ENCODE data around the gene TBC1D1. TPM values are rescaled to one million over a fixed set of nuclear protein-coding genes. Genes with fewer than 3 reads are reported as not detected.

Gene TBC1D1
- total and polyA plus RNA-seq, 2 experiments from 2014 or later: 100.0 to 214 TPM

GRCh38 chr4:38011511-38012162 is 120.8 kb downstream of the TBC1D1 start:
- peaks cover 8% of the 10 kb centered on the region for H3K4me1 ChIP-seq (ENCODE audit: low read depth)
- H3K27ac ChIP-seq: no peak overlapping the region
- no peak for DNase-seq (ENCODE audit: low read depth in 1 of 2, low spot score in 1 of 2)
- no peaks in the 10 kb centered on the region for H3K9me3 ChIP-seq (ENCODE audit: low read depth)
- no peaks in the 10 kb centered on the region for H3K36me3 ChIP-seq
- no peaks in the 10 kb centered on the region for H3K27me3 ChIP-seq
- TF ChIP-seq, protein P1, sequence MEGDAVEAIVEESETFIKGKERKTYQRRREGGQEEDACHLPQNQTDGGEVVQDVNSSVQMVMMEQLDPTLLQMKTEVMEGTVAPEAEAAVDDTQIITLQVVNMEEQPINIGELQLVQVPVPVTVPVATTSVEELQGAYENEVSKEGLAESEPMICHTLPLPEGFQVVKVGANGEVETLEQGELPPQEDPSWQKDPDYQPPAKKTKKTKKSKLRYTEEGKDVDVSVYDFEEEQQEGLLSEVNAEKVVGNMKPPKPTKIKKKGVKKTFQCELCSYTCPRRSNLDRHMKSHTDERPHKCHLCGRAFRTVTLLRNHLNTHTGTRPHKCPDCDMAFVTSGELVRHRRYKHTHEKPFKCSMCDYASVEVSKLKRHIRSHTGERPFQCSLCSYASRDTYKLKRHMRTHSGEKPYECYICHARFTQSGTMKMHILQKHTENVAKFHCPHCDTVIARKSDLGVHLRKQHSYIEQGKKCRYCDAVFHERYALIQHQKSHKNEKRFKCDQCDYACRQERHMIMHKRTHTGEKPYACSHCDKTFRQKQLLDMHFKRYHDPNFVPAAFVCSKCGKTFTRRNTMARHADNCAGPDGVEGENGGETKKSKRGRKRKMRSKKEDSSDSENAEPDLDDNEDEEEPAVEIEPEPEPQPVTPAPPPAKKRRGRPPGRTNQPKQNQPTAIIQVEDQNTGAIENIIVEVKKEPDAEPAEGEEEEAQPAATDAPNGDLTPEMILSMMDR (IDR thresholded peaks at IDR 0.05; ENCODE audit: low read depth, low read length): no peak
- no peak overlapping the region for H3K4me3 ChIP-seq

DNA sequence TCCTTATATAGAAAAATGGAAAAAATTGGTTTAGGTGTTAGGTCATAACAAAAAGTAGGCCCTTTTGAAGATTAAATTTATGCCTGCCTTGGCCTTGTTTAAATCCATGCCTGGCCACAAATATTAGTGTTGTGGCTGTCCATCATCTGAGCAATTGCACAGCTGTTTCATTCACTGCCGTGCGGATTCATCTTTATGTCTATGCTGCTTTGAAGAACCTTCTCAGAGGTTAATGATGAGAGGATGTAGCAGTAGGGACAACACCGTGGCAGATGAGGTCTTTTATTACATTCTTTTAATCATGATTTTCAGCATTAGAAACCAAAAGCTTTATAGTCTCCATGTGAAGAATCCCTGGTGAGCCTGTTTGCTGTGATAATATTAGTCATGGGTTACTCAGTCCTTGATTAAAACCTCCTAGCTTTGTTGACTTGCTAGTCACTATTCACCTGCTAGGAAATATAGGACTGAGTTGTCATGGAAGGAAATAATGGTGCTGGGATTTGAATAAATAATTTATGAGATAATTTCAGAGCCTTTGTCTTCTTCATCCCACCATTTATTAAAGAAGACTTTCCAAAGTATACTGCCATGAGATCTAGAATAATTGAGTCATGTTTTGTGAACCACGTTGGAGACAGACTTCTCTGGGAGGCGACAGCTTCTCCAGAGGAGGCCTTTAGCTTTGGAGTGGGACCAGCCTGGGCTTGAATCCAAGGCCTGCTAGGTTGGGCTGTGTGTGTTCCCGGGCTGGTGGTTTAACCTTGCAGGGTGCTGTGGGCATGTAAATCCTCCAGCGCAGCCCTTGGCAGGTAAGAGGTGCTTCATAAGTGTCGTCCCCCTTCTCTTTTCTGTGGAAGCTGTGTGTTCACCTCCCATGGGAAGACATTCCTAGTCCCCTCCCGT is 122.8 kb downstream of the TBC1D1 start:
- Histone ChIP-seq H3K4me3 (no peak overlapping the region), H3K27me3 (no peaks in the 10 kb centered on the region), H3K27ac (no peak overlapping the region), H3K9me3 (ENCODE audit: low read depth) (no peaks in the 10 kb centered on the region), H3K4me1 (ENCODE audit: low read depth) (no peaks in the 10 kb centered on the region), H3K36me3 (no peaks in the 10 kb centered on the region)
- TF ChIP-seq, protein P1 (IDR thresholded peaks at IDR 0.05; ENCODE audit: low read depth, low read length): no peak
- peak in 1 of 2 donors; percentile 47 for DNase-seq (ENCODE audit: low read depth in 1 of 2, low spot score in 1 of 2)

DNA sequence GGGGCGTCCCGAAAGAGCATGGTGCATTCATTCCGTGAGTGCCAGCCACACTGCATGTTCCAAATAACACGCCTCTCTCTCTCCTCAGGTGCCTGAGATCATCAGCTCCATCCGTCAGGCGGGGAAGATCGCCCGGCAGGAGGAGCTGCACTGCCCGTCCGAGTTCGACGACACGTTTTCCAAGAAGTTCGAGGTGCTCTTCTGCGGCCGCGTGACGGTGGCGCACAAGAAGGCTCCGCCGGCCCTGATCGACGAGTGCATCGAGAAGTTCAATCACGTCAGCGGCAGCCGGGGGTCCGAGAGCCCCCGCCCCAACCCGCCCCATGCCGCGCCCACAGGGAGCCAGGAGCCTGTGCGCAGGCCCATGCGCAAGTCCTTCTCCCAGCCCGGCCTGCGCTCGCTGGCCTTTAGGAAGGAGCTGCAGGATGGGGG is 123.6 kb downstream of the TBC1D1 start:
- Histone ChIP-seq H3K27me3 (no peaks in the 10 kb centered on the region), H3K4me3 (no peak overlapping the region), H3K36me3 (no peaks in the 10 kb centered on the region)

GRCh38 chr4:38015886-38016515 is 125.1 kb downstream of the TBC1D1 start:
- Histone ChIP-seq H3K27ac (no peak overlapping the region), H3K36me3 (no peaks in the 10 kb centered on the region), H3K4me1 (ENCODE audit: low read depth) (no peaks in the 10 kb centered on the region), H3K9me3 (ENCODE audit: low read depth) (no peaks in the 10 kb centered on the region), H3K4me3 (no peak overlapping the region), H3K27me3 (no peaks in the 10 kb centered on the region)
- TF ChIP-seq, protein P1 (IDR thresholded peaks at IDR 0.05; ENCODE audit: low read depth, low read length): no peak
- DNase-seq (ENCODE audit: low read depth in 1 of 2, low spot score in 1 of 2): no peak

More for the DNA sequence above, 123.6 kb downstream of the TBC1D1 start:
- no peaks in the 10 kb centered on the region for H3K4me1 ChIP-seq (ENCODE audit: low read depth)
- no peak for DNase-seq (ENCODE audit: low read depth in 1 of 2, low spot score in 1 of 2)
- TF ChIP-seq, protein P1 (IDR thresholded peaks at IDR 0.05; ENCODE audit: low read depth, low read length): no peak
- no peaks in the 10 kb centered on the region for H3K9me3 ChIP-seq (ENCODE audit: low read depth)
- H3K27ac ChIP-seq: no peak overlapping the region

DNA sequence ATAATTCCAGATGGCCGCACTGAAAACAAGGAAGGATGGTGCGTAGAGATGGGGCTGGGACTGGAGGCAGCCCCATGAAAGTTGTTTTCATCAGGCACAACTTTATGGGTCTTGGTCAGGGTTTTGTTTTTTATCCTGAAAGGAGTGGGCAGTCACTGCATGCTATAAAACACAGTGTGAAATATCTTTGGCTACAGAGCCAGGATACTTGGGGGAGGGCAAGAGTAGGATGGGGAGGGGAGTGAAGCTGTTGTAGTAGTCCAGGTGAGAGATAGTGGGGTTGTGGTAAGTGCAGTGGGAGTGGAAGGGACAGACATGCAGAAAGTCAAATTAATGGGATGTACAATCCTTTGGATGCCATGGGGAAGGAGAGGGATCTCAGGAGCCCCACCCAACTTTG is 125.8 kb downstream of the TBC1D1 start:
- Histone ChIP-seq H3K27me3 (no peaks in the 10 kb centered on the region), H3K9me3 (ENCODE audit: low read depth) (no peaks in the 10 kb centered on the region), H3K4me1 (ENCODE audit: low read depth) (no peaks in the 10 kb centered on the region), H3K4me3 (no peak overlapping the region), H3K27ac (no peak overlapping the region), H3K36me3 (no peaks in the 10 kb centered on the region)
- no peak for DNase-seq (ENCODE audit: low read depth in 1 of 2, low spot score in 1 of 2)
- TF ChIP-seq, protein P1 (IDR thresholded peaks at IDR 0.05; ENCODE audit: low read depth, low read length): no peak

All from cardiac muscle cell (in vitro differentiated cells and primary cell).